DOHH2 (cell line): Measurements from ENCODE around the gene LIPM.

Experiments used
- H3F3A ChIP-seq: fragments of 200-600 bp; sonication (generic), shearing (Covaris generic); 2 replicates; pipeline ENCODE4 v1.6.0; 2016; ENCODE audit warnings: antibody characterized with exemption, mild to moderate bottlenecking; ENCODE audit not compliant: control insufficient read depth, insufficient read depth
- H3K27ac ChIP-seq: fragments of 200-600 bp; sonication (generic); 2 replicates; pipeline ENCODE4 v1.5.1; 2014; ENCODE audit warnings: low read depth, mild to moderate bottlenecking, low read length, moderate library complexity
- H3K27me3 ChIP-seq: fragments of 200-600 bp; sonication (generic); 2 replicates; pipeline ENCODE4 v1.6.1; 2014; ENCODE audit warnings: mild to moderate bottlenecking, low read length, mixed read lengths; ENCODE audit not compliant: control insufficient read depth
- H3K36me3 ChIP-seq: fragments of 200-600 bp; sonication (generic); 2 replicates; pipeline ENCODE4 v1.6.1; 2014; ENCODE audit warnings: mild to moderate bottlenecking, low read length, moderate library complexity, mixed read lengths; ENCODE audit not compliant: control insufficient read depth
- H3K4me1 ChIP-seq: fragments of 200-600 bp; sonication (generic); 2 replicates; pipeline ENCODE4 v1.6.1; 2014; ENCODE audit warnings: mild to moderate bottlenecking, low read length, mixed read lengths; ENCODE audit not compliant: control insufficient read depth
- H3K4me2 ChIP-seq: fragments of 200-600 bp; sonication (generic); 2 replicates; pipeline ENCODE4 v1.6.0; 2014; ENCODE audit warnings: mild to moderate bottlenecking, low read length, moderate library complexity
- H3K4me3 ChIP-seq: fragments of 200-600 bp; sonication (generic); 2 replicates; pipeline ENCODE4 v1.5.1; 2014; ENCODE audit warnings: mild to moderate bottlenecking, low read length, mixed read lengths
- H3K79me2 ChIP-seq: fragments of 200-600 bp; sonication (generic); 2 replicates; pipeline ENCODE4 v1.6.1; 2014; ENCODE audit warnings: mild to moderate bottlenecking, low read length, mixed read lengths; ENCODE audit not compliant: control insufficient read depth
- H3K9me2 ChIP-seq: fragments of 200-600 bp; sonication (generic); replicated peaks from 2 replicates; pipeline ENCODE4 v1.6.1; 2014; ENCODE audit warnings: mild to moderate bottlenecking, low read length, mixed read lengths; ENCODE audit not compliant: control insufficient read depth
- H3K9me3 ChIP-seq: fragments of 200-600 bp; sonication (generic); 2 replicates; pipeline ENCODE4 v1.6.1; 2014; ENCODE audit warnings: antibody characterized with exemption, low read length, mixed read lengths; ENCODE audit not compliant: control insufficient read depth, insufficient read depth
- H4K20me1 ChIP-seq: fragments of 200-600 bp; sonication (generic); 2 replicates; pipeline ENCODE4 v1.6.0; 2014; ENCODE audit warnings: low read depth, mild to moderate bottlenecking, antibody characterized with exemption, low read length, moderate library complexity; ENCODE audit not compliant: control insufficient read depth, insufficient read depth
- EZH2phosphoT487 ChIP-seq: fragments of 200-600 bp; sonication (generic); IDR thresholded peaks from 2 replicates; pipeline ENCODE4 v1.6.1; 2017; ENCODE audit warnings: borderline replicate concordance, mild to moderate bottlenecking, antibody characterized with exemption, low read length, moderate library complexity, mixed read lengths
- TF ChIP-seq, protein P1 (sequence below): fragments of 200-600 bp; sonication (generic); IDR thresholded peaks from one replicate; pipeline ENCODE4 v1.5.1; 2014; ENCODE audit warnings: antibody characterized with exemption, mild to moderate bottlenecking, low read depth, low read length; ENCODE audit not compliant: poor library complexity, severe bottlenecking

LIPM gene

DNA sequence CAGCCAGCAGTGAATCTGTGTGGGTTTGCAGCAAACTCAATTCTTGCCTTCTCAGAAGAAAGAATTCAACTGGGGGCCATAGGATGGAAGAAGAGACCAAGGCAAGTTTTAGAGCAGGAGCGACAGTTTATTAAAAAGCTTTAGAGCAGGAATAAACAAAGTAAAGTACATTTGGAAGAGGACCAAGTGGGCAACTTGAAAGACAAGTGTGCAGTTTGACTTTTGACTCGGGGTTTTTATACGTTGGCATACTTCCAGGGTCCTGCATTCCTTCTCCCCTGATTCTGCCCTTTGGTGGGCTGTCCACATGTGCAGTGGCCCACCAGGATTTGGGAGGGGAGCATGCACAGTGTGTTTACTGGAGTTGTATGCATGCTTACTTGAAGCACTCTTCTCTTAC lies 52.2 kb downstream of the LIPM start:
- Histone ChIP-seq H3K4me3 (no peak overlapping the region), H3K9me3 (no peaks in the 10 kb centered on the region), H3K27me3 (no peaks in the 10 kb centered on the region), H3K4me1 (no peaks in the 10 kb centered on the region), H4K20me1 (no peaks in the 10 kb centered on the region), H3K4me2 (no peak overlapping the region), H3F3A (no peaks in the 10 kb centered on the region), H3K9me2 (no peaks in the 10 kb centered on the region; the same call in 1 of the 2 replicates), H3K36me3 (no peaks in the 10 kb centered on the region), H3K27ac (no peak overlapping the region), H3K79me2 (no peaks in the 10 kb centered on the region)
- no peak for TF ChIP-seq EZH2phosphoT487

DNA sequence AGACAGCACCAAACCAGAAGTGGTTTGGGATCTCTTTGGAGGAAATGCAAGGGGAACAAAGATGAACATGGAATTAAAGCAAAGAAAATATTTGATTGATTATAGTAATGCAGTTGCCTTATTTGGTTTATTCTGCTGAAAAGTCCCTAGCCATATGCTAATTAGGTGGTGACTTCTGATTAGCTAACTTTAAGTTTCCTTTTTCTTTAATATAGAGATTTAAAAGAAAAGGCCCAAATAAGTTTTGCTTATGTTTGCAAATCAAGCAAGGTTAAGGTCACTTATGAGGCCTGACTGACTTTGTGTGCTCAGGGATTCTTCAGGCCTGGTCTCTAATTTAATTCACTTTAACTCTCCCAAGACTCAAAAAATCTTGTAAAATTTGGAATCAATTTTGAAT lies 55.3 kb downstream of the LIPM start:
- no peaks in the 10 kb centered on the region for H4K20me1 ChIP-seq
- H3K4me2 ChIP-seq: no peak overlapping the region
- H3K79me2 ChIP-seq: no peaks in the 10 kb centered on the region
- H3K4me3 ChIP-seq: no peak overlapping the region
- no peaks in the 10 kb centered on the region for H3K36me3 ChIP-seq
- no peaks in the 10 kb centered on the region for H3K27me3 ChIP-seq
- H3K9me3 ChIP-seq: no peaks in the 10 kb centered on the region
- no peaks in the 10 kb centered on the region; the same call in 1 of the 2 replicates for H3K9me2 ChIP-seq
- H3K27ac ChIP-seq: no peak overlapping the region
- H3K4me1 ChIP-seq: no peaks in the 10 kb centered on the region
- H3F3A ChIP-seq: no peaks in the 10 kb centered on the region
- no peak for TF ChIP-seq EZH2phosphoT487

DNA sequence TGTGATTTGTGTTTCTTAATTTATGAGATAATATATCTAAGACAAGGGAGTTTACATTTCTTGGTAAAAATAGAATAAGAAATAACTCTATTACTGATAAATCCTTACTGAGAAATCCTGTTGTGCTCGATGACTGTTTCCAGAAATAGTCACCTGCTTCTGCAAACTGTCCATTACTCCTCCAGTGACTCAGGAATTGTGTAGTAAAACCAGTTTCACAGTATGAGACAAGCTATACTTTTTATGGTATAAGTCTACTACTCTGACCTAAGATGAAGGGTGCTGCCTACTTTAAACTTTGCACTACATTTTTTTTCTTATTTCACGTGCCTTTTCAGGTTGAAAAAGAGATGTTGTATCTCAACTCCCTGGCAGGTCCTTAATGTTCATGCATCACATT lies 56.0 kb downstream of the LIPM start:
- no peaks in the 10 kb centered on the region for H3F3A ChIP-seq
- no peak overlapping the region for H3K27ac ChIP-seq
- no peaks in the 10 kb centered on the region for H4K20me1 ChIP-seq
- no peaks in the 10 kb centered on the region; the same call in 1 of the 2 replicates for H3K9me2 ChIP-seq
- no peaks in the 10 kb centered on the region for H3K9me3 ChIP-seq
- no peak overlapping the region for H3K4me3 ChIP-seq
- H3K36me3 ChIP-seq: no peaks in the 10 kb centered on the region
- H3K4me2 ChIP-seq: no peak overlapping the region
- TF ChIP-seq, protein P1, sequence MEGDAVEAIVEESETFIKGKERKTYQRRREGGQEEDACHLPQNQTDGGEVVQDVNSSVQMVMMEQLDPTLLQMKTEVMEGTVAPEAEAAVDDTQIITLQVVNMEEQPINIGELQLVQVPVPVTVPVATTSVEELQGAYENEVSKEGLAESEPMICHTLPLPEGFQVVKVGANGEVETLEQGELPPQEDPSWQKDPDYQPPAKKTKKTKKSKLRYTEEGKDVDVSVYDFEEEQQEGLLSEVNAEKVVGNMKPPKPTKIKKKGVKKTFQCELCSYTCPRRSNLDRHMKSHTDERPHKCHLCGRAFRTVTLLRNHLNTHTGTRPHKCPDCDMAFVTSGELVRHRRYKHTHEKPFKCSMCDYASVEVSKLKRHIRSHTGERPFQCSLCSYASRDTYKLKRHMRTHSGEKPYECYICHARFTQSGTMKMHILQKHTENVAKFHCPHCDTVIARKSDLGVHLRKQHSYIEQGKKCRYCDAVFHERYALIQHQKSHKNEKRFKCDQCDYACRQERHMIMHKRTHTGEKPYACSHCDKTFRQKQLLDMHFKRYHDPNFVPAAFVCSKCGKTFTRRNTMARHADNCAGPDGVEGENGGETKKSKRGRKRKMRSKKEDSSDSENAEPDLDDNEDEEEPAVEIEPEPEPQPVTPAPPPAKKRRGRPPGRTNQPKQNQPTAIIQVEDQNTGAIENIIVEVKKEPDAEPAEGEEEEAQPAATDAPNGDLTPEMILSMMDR: no peak
- no peak for TF ChIP-seq EZH2phosphoT487
- H3K4me1 ChIP-seq: no peaks in the 10 kb centered on the region
- H3K79me2 ChIP-seq: no peaks in the 10 kb centered on the region
- H3K27me3 ChIP-seq: no peaks in the 10 kb centered on the region; the same call in 1 of the 2 replicates

DNA sequence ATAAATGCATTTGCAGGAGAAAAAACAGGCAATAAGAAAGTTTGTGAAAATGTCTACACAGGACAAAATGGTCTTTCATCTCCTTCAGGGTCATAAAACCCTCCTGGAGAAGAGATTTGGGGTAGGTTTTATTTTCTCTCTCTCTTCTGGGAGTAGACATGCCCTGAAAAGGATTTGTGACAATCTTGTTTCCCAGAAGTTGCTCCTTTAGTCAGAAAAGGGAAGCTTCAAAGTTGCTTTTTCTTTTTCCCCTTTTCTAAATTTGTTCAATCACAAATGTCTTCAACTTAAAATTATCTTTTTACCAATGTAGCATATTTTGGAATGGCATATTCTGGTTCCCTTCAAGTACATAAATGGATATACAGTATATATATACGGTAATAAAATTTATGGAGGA lies 58.5 kb downstream of the LIPM start:
- Histone ChIP-seq H3K27me3 (peaks cover 7% of the 10 kb centered on the region), H3K4me2 (no peak overlapping the region)

More for the DNA sequence above, 58.5 kb downstream of the LIPM start:
- H3K9me3 ChIP-seq: no peaks in the 10 kb centered on the region
- no peak overlapping the region for H3K27ac ChIP-seq
- H3F3A ChIP-seq: no peaks in the 10 kb centered on the region
- no peaks in the 10 kb centered on the region for H3K79me2 ChIP-seq
- no peaks in the 10 kb centered on the region; the same call in 1 of the 2 replicates for H3K9me2 ChIP-seq
- no peaks in the 10 kb centered on the region for H3K4me1 ChIP-seq
- H4K20me1 ChIP-seq: no peaks in the 10 kb centered on the region
- H3K36me3 ChIP-seq: no peaks in the 10 kb centered on the region
- TF ChIP-seq, protein P1: no peak
- no peak overlapping the region for H3K4me3 ChIP-seq
